Measurements from ENCODE around the gene LIF.

The LIF gene

GRCh38 chr22:30245985-30246813 lies at the start of gene LIF:
LIF (minus strand) TSS chr22:30246759; CDS start chr22:30246695, 64 bp downstream.
- DNase-seq, result no peak

GRCh38 chr22:30296324-30296723 lies 49.8 kb upstream of the LIF start:
- no peak for DNase-seq

DNA sequence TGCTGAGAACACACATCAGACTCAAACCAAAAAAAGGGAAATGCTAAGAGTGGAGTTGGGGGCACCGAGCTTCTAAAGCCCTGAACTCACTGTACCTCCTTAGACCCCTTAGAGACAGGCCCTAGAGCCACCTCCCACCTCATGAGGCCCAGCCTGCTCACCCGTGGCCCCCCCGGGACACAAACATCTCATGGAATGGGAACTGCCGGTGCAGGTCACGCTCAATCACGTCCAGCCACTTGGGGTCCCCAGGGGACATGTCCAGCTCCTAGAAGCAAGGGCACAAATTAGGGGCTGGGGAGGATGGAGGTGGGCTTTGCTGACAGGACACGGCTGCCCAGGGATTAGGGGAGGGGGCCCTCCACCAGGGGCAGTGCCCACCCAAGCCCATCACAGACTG lies 49.0 kb upstream of the LIF start:
- DNase-seq, result no peak

GRCh38 chr22:30294830-30295229 lies 48.3 kb upstream of the LIF start:
- no peak for DNase-seq

DNA sequence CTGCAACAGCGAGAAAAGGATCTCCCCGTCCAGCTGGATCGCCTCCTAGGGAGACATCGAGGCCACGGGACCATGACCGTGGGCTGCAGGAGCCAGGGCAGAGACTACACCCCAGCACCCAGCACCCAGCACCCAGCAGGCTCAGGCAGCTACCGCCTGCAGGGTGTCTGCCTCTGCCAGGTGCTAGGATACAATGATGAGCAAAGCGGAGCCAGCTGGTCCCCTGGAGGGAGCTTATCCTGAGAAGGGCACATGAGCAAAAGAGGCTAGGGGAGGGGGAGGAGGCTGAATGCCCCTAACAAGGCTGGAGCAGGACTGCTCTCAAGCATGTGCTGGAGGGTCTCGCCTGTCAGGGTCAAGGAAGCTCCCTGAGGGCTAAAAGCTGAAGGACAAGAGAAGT lies 47.5 kb upstream of the LIF start:
- no peak for DNase-seq

GRCh38 chr22:30293026-30293425 lies 46.5 kb upstream of the LIF start:
- DNase-seq, result no peak

DNA sequence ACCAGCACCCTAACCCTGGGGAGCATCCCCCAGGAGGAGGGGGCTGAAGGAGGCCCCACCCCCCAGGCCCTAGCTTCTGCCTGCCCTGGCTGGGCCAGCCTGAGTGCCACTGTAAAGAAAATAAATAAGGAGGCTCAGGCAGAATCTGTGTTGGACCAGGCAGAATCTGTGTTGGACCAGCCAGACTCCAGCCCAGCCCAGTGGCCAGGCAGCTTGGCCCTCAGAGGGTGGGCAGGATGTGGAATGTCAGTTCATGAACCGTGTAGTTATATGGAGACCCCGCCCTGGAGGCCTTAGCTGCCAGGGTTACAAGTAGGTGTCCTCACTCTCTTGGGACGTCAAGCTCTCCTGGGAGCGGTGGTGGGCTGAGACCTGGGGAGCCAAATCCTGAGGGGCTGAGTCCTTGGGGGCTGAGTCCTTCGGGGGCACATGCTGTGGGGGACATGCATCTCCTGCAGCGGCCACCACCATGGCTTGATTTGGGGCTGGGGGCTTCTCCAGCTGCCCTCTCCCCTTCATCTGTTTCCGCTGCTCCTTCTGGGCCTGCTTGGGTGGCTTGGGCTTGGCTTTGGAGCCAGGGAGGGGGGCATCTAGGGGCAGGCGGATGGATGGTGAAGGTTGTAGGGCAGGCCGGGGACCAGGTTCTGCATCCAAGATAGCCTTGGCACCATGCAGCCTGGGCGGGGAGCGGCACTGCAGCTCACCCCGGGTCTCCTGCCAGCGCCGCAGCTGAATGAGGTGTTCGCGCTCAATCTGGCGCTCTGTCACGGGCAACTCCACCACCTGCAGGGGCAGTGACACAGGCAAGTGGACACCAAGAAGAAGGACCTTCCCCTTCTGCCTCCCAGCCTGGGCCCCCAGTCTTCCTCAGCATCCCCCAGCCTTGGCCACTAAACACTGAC lies 45.8 kb upstream of the LIF start:
- no peak for DNase-seq

- no peak for DNase-seq
These were observed 44.7 kb upstream of the LIF start for GRCh38 chr22:30291058-30291892.

GRCh38 chr22:30290342-30291057 lies 43.9 kb upstream of the LIF start:
- no peak for DNase-seq

DNA sequence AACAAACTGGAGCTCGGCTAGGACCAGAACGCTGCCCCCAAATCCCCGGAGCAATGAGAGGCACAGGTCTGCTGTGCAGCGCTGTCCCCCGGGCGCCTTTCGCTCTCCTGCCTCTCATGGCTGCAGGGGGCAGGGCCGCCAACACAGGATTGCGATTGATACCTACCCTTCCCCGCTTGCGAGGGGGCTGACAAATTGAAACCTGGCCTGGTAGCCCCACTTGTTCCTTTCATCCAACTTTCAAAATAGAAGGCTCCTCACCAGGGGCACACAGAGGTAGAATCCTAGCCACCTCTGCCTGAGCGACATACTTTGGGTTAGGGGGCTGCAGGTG lies 43.4 kb upstream of the LIF start:
- no peak for DNase-seq

GRCh38 chr22:30289141-30289979 lies 42.8 kb upstream of the LIF start, which contains the start of gene CASTOR1:
CASTOR1 (minus strand) TSS chr22:30289505; CDS start chr22:30289497, 8 bp downstream.
- peak; percentile 28 for DNase-seq

- DNase-seq, result no peak
These were observed 42.0 kb upstream of the LIF start for GRCh38 chr22:30288419-30289140.

DNA sequence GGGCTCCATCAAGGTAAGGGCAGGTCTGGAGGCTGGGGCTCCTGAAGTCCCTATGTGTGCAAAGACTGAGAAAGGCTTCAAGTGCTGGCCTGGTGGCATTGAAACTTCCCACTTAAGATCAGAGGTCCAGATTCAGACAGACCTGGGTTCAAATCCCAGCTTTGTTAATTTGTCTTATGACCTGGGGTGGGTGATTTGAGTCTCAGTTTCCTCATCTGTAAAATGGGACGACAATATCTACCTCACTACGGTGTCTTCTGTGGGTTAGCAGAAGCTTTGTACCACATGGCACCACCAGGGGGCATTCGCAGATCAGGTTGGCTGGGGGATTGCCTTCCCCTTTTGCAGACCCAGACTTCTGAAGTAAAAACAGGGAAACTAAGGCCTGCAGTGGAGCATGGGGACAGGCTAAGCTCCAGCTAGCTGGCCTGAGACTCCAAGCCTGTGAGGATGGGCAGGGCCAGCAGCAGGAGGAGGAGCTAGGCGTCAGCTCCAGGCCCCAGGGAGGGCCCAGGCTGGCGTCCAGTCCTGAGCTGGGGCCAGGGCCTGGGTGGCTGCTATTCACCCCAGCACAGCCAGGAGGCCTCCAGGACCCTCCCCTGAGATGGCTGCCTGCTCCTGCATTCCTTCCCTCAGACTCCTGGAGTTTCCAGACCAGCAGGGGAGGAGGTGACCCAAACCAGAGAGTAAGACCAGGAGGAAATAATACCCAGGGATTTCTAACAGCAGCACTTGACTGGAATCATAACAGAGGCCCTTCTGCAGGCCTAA lies 41.3 kb upstream of the LIF start:
- peak; percentile 85 for DNase-seq

- DNase-seq, result peak; percentile 50
These were observed 40.5 kb upstream of the LIF start for GRCh38 chr22:30286813-30287647.

- DNase-seq, result no peak
These were observed 39.8 kb upstream of the LIF start for GRCh38 chr22:30286331-30286730.

DNA sequence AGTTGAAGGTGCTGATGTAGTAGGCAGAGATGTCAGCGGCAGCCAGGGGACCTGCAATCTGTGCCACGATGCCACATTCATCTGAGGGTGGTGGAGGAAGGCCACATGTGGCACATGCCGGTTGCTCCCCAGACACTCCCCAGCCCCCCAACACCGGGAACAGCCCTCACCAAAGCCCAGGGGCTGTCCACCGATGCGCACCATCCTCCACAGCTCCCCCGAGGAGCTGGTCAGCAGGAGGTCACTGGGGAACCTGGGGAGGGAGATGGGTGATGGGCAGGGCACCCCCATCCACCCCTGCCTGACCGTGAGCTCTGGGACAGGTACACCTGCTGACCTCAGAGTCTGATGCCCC lies 39.3 kb upstream of the LIF start:
- DNase-seq, result no peak

- no peak for DNase-seq
These were observed 38.8 kb upstream of the LIF start for GRCh38 chr22:30285176-30285845.

DNA sequence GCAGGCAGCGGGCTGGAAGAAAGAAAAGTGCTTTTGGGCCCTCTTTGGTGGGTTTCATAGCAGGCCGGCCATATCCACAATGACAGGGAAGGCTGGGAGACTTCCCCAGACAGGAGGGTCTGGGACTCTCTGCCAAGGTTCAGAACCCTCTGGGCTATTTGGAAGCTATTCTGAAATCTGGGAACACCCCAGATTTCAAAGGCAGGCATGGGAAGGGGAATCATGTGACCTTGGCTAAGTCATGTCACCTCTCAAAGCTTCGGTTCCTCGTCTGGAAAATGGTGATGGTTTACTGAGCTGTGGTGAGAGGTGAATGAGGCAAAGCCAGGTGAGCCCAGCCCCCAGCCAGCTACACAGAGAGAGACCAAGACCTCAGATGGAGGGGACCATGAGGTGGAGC lies 38.1 kb upstream of the LIF start:
- DNase-seq, result no peak
